ENCODE measurements around the gene SGIP1.
"Not testable (repeated sequence)": the region's sequence is repeated elsewhere in the genome, so short reads cannot be mapped to it uniquely, and the experiment has no call there.

Gene SGIP1

GRCh38 chr1:66791621-66792610 lies 258.0 kb downstream of the SGIP1 start:
- no peaks in the 10 kb centered on the region for H3K9me3 ChIP-seq (ENCODE audit: low read length)

DNA sequence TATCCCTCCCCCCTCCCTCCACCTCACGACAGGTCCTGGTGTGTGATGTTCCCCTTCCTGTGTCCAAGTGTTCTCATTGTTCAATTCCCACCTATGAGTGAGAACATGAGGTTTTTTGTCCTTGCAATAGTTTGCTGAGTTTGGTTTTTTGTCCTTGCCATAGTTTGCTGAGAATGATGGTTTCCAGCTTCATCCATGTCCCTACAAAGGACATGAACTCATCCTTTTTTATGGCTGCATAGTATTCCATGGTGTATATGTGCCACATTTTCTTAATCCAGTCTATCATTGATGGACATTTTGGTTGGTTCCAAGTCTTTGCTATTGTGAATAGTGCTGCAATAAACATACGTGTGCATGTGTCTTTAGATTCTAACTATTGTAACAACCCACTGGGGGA lies 261.9 kb downstream of the SGIP1 start:
- not testable (repeated sequence) for H3K4me1 ChIP-seq (ENCODE audit: insufficient read depth, low read length); H3K9me3 ChIP-seq (ENCODE audit: low read length); H3K27me3 ChIP-seq (ENCODE audit: insufficient read depth, low read length); H2AFZ ChIP-seq (ENCODE audit: low read depth, low read length); H3K4me3 ChIP-seq (ENCODE audit: low read length); H3K36me3 ChIP-seq (ENCODE audit: insufficient read depth, low read length)

More at GRCh38 chr1:66791621-66792610, 258.0 kb downstream of the SGIP1 start:
- Histone ChIP-seq H3K4me1 (ENCODE audit: insufficient read depth, low read length) (no peaks in the 10 kb centered on the region), H3K4me3 (ENCODE audit: low read length) (no peak overlapping the region), H3K27me3 (ENCODE audit: insufficient read depth, low read length) (no peaks in the 10 kb centered on the region), H2AFZ (ENCODE audit: low read depth, low read length) (no peak overlapping the region), H3K36me3 (ENCODE audit: insufficient read depth, low read length) (no peaks in the 10 kb centered on the region)
